T-helper 17 cell (primary cell): ENCODE measurements around the gene ARRDC3. TPM values are rescaled to one million over a fixed set of nuclear protein-coding genes. Genes with fewer than 3 reads are reported as not detected.
"Not testable (repeated sequence)": the region's sequence is repeated elsewhere in the genome, so short reads cannot be mapped to it uniquely, and the experiment has no call there.

Source experiments
- ATAC-seq: fragments of 150-1000 bp; cut with Tn5 transposase; 2 replicates; pipeline ENCODE4 v1.10.0; 2021; ENCODE audit warnings: mild to moderate bottlenecking, moderate library complexity
- DNase-seq, 3 donors: peaks; one replicate each; pipeline versions ENCODE4 v3.0.0 to v3.0.0-alpha.2; 2020 to 2021
- H3K9me3 ChIP-seq: one replicate; pipeline ENCODE4 v1.7.0; 2013; ENCODE audit warnings: low read length, mild to moderate bottlenecking; ENCODE audit not compliant: control insufficient read depth, poor library complexity, severe bottlenecking
- H3K27ac Mint-ChIP-seq: one replicate; pipeline ENCODE4 v1.8.0; 2022; ENCODE audit warnings: mild to moderate bottlenecking, moderate library complexity, mixed read lengths
- H3K27me3 Mint-ChIP-seq: one replicate; pipeline ENCODE4 v1.8.0; 2022; ENCODE audit warnings: mixed read lengths
- H3K36me3 Mint-ChIP-seq: one replicate; pipeline ENCODE4 v1.8.0; 2022; ENCODE audit warnings: low read depth, mixed read lengths
- H3K4me1 Mint-ChIP-seq: one replicate; pipeline ENCODE4 v1.8.0; 2022; ENCODE audit warnings: mild to moderate bottlenecking, mixed read lengths
- H3K4me3 Mint-ChIP-seq: one replicate; pipeline ENCODE4 v1.8.0; 2022; ENCODE audit warnings: mild to moderate bottlenecking, moderate library complexity, mixed read lengths
- total RNA-seq, 4 donors: library from RNA in 2 of 4; stranded (reverse) in 2 of 4; gene quantifications; one replicate each; pipeline ENCODE4 v1.2.3 and lab custom pipeline; 2022 to 2026

ARRDC3 gene
- total RNA-seq, 2 donors from 2014 or later, result 173 to 200 TPM

GRCh38 chr5:91365498-91365897 is 17.6 kb downstream of the ARRDC3 start:
- H3K27me3 Mint-ChIP-seq, result no peaks in the 10 kb centered on the region
- peaks cover 3% of the 10 kb centered on the region for H3K9me3 ChIP-seq
- no peak overlapping the region for H3K4me3 Mint-ChIP-seq
- DNase-seq (no peak), ATAC-seq (no peak)
- H3K4me1 Mint-ChIP-seq, result peaks cover 5% of the 10 kb centered on the region
- H3K27ac Mint-ChIP-seq, result no peak overlapping the region
- peaks cover 2% of the 10 kb centered on the region for H3K36me3 Mint-ChIP-seq

DNA sequence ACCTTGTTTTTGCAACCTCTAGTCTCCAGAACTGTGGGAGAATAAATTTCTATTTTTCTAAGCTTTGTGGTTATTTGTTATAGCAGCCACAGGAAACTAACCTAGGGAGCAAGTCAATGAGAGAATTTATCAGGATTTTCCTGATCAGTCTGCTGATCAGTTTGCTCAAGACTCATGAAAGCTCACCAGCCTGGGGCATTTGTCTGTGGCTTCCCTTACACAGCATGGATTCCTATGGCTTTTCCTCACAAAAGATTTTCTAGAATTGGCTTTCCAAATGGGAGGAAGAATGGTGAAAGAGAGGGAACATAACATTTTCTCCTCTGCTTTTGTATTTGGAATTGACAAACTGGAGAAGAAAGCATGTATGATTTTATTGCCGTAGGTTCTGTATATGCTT is 20.2 kb downstream of the ARRDC3 start:
- ATAC-seq (no peak), DNase-seq (no peak)
- peaks cover 3% of the 10 kb centered on the region for H3K9me3 ChIP-seq
- no peaks in the 10 kb centered on the region for H3K36me3 Mint-ChIP-seq
- no peak overlapping the region for H3K27ac Mint-ChIP-seq
- no peaks in the 10 kb centered on the region for H3K4me1 Mint-ChIP-seq
- no peaks in the 10 kb centered on the region for H3K27me3 Mint-ChIP-seq
- no peak overlapping the region for H3K4me3 Mint-ChIP-seq

DNA sequence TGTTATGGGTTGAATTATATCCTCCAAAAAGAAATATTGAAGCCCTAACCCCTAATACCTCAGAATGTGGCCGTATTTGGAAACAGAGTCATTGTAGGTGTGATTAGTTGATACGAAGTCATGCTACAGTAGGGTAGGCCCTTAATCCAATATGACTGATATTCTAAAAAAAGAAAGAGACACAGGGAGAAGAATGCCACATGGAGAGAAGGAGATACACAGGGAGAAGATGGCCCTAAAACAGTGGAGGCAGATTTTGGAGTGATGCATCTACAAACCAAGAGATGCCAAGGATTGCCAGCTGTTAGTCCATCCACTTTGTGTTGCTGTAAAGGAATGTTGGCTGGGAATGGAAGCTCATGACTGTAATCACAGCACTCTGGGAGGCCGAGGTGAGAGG is 21.3 kb downstream of the ARRDC3 start:
- Mint-ChIP-seq H3K4me3 (no peak overlapping the region), H3K27ac (no peak overlapping the region)
- ATAC-seq, result no peak

DNA sequence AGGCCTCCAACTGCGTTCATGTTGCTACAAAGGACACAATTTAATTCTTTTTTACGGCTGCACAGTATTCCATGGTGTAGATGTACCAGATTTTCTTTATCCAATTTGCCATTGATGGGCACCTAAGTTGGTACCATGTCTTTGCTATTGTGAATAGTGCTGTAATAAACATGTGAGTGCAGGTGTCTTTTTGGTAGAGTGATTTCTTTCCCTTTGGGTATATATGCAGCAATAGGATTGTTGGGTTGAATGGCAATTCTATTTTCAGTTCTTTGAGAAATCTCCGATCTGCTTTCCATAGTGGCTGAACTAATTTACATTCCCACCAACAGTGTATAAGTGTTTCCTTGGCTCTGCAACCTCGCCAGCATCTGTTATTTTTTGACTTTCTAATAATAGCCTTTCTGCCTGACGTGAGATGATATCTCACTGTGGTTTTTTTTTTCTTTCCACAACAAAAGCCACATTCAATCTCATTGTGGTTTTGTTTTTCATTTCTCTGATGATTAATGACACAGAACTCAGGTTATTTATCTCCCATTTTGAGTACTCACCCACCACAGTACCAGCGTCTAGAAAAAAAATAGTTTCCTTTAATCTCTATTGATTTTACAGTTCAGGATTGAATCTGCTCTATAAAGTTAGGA is 21.9 kb downstream of the ARRDC3 start:
- no peaks in the 10 kb centered on the region for H3K36me3 Mint-ChIP-seq
- ATAC-seq (peak; percentile 65), DNase-seq (no peak)
- H3K9me3 ChIP-seq, result peaks cover 3% of the 10 kb centered on the region
- no peaks in the 10 kb centered on the region for H3K4me1 Mint-ChIP-seq
- no peak overlapping the region for H3K4me3 Mint-ChIP-seq
- H3K27me3 Mint-ChIP-seq, result peaks cover 7% of the 10 kb centered on the region
- H3K27ac Mint-ChIP-seq, result no peak overlapping the region

More for the DNA sequence above, 21.3 kb downstream of the ARRDC3 start:
- DNase-seq, result no peak
- Mint-ChIP-seq H3K4me1 (no peaks in the 10 kb centered on the region), H3K36me3 (no peaks in the 10 kb centered on the region), H3K27me3 (peaks cover 7% of the 10 kb centered on the region)
- peaks cover 3% of the 10 kb centered on the region for H3K9me3 ChIP-seq

GRCh38 chr5:91359962-91360609 is 23.0 kb downstream of the ARRDC3 start:
- ATAC-seq, result no peak
- Mint-ChIP-seq H3K27me3 (peaks cover 7% of the 10 kb centered on the region), H3K36me3 (peaks cover 3% of the 10 kb centered on the region), H3K4me3 (no peak overlapping the region), H3K4me1 (no peaks in the 10 kb centered on the region), H3K27ac (no peak overlapping the region)
- peaks cover 3% of the 10 kb centered on the region for H3K9me3 ChIP-seq
- DNase-seq, result no peak

- Mint-ChIP-seq H3K36me3 (peaks cover 3% of the 10 kb centered on the region), H3K27ac (no peak overlapping the region), H3K4me1 (no peaks in the 10 kb centered on the region), H3K4me3 (no peak overlapping the region), H3K27me3 (peaks cover 7% of the 10 kb centered on the region)
- H3K9me3 ChIP-seq, result peaks cover 3% of the 10 kb centered on the region
- DNase-seq (no peak), ATAC-seq (no peak)
Observed at GRCh38 chr5:91357806-91358205, 25.3 kb downstream of the ARRDC3 start.

GRCh38 chr5:91357012-91357634 is 26.0 kb downstream of the ARRDC3 start:
- peaks cover 3% of the 10 kb centered on the region for H3K9me3 ChIP-seq
- H3K4me1 Mint-ChIP-seq, result peaks cover 2% of the 10 kb centered on the region
- H3K36me3 Mint-ChIP-seq, result peaks cover 3% of the 10 kb centered on the region
- H3K4me3 Mint-ChIP-seq, result no peak overlapping the region
- no peak overlapping the region for H3K27ac Mint-ChIP-seq
- DNase-seq (no peak), ATAC-seq (no peak)
- H3K27me3 Mint-ChIP-seq, result peaks cover 7% of the 10 kb centered on the region

DNA sequence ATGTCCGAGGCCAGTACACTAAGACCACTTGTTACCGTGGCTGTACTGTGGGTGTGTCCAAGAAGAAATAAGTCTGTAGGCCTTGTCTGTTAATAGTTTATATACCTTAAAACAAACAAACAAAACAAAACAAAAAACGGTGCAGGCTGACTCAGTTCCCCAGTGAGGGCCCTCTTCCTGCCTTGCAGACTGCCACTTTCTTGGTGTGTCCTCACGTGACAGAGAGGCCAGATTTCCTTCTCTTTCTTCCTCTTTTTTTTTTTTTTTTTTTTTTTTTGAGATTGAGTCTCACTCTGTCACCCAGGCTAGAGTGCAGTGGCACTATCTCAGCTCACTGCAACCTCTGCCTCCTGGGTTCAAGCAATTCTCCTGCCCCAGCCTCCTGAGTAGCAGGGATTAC is 28.2 kb downstream of the ARRDC3 start:
- H3K27me3 Mint-ChIP-seq, DNase-seq, H3K9me3 ChIP-seq, H3K27ac Mint-ChIP-seq, H3K4me3 Mint-ChIP-seq, H3K4me1 Mint-ChIP-seq, H3K36me3 Mint-ChIP-seq: not testable (repeated sequence)
- ATAC-seq, result peak; percentile 23

DNA sequence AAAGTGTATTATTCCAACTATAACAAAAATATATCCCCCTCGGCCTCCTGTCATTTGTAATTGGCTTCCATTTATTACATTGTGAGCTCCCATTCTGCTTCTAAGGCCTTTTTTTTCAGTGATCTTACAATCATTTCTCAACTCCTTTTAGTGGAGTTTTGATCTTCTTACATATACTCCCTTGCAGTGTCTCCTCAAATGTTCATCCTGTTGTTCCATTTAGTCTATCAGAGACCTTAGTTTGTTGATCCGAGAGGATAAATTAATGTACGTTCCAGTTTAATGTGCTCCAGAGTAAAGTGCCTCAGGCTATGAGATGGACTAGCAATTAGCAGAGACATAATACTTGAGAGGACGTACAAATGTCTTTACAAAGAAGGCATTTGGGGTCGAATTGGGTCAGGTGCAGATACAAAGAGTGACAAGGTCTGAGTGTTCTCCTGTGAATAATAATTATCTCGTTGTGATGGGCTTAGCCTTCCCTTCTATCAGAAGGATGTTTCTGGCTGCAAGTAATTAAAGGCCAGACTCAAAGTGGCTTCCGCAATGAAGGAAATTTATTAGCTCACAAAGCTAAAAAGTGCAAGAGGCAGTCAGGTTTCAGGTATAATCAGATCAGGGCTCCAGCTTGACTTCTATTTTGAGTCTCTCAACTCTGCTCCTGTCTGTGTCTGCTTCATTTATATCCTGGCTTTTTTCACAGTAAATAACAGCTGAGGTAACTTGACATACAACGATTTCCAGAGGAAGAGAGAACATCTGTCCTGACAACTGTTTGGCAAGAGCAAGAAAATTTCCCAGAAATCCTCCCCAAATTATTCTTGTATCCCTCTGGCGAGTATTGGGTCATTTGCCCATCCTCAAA is 30.1 kb downstream of the ARRDC3 start:
- Mint-ChIP-seq H3K36me3 (peaks cover 3% of the 10 kb centered on the region), H3K27ac (no peak overlapping the region), H3K4me1 (peaks cover 2% of the 10 kb centered on the region), H3K27me3 (peaks cover 7% of the 10 kb centered on the region), H3K4me3 (no peak overlapping the region)
- H3K9me3 ChIP-seq, result no peaks in the 10 kb centered on the region
- no peak for DNase-seq
- no peak for ATAC-seq

DNA sequence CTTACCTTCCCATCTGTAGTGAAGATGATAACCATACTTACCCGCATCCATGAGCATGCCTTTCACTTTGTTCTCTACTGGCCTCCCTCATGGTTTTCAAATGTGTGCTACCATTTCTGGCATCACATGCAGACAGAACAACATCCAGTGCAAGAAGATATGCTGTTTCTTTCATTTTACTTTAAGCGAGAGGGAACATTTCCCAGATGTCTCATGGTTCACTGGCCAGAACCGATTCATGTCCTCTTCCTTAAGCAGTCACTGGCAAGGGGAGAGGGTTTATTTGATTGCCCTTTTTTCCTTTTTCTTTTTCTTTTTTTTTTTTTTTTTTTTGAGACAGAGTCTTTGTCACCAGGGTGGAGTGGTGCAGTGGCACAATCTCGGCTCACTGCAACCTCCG is 37.7 kb downstream of the ARRDC3 start:
- DNase-seq (no peak), ATAC-seq (no peak)
- H3K4me3 Mint-ChIP-seq, result no peak overlapping the region
- H3K9me3 ChIP-seq, result no peaks in the 10 kb centered on the region
- H3K27me3 Mint-ChIP-seq, result peaks cover 10% of the 10 kb centered on the region
- H3K4me1 Mint-ChIP-seq, result no peaks in the 10 kb centered on the region
- H3K36me3 Mint-ChIP-seq, result no peaks in the 10 kb centered on the region
- H3K27ac Mint-ChIP-seq, result no peak overlapping the region

DNA sequence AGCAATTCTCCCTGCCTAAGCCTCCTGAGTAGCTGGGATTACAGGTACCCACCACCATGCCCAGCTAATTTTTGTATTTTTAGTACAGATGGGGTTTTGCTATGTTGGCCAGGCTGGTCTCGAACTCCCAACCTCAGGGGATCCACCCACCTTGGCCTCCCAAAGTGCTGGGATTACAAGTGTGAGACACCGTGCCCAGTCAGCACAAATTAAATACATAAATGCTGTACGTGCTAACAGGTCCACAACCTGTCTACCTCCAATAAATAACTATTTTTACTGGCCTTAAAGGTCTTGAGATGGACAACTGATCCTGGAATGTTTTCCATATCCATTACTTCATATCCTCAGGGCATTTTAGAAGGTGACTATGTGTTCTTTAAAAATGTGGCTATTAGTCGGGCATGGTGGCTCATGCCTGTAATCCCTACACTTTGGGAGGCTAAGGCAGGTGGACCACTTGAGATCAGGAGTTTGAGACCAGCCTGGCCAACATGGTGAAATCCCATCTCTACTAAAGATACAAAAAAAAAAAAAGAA is 38.4 kb downstream of the ARRDC3 start:
- not testable (repeated sequence) for H3K36me3 Mint-ChIP-seq

DNA sequence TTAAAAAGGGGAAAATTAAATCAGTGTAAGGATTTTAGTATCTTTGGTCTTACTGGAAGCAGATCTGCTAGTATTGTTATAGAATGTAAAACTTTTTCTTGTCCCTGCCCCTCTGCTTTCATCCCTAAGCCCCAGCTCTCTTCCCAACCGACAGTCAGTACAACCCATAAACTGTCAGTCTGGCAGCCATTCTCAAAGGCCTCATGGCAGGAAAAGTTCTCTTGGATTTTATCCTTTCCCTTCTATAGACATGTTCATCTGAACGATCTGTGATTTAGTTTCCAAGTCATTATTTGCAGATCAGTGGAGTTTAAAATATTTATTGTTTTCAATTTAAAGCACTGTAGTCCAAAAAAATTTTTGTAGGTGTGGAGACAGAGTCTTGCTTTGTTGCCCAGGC is 39.2 kb downstream of the ARRDC3 start:
- Mint-ChIP-seq H3K36me3 (no peaks in the 10 kb centered on the region), H3K27ac (no peak overlapping the region)
- ATAC-seq, result no peak

More for the DNA sequence above, 38.4 kb downstream of the ARRDC3 start:
- not testable (repeated sequence) for H3K27ac Mint-ChIP-seq, H3K9me3 ChIP-seq, H3K4me1 Mint-ChIP-seq, H3K4me3 Mint-ChIP-seq, H3K27me3 Mint-ChIP-seq, DNase-seq, ATAC-seq

GRCh38 chr5:91342931-91343330 is 40.2 kb downstream of the ARRDC3 start:
- H3K27me3 Mint-ChIP-seq, H3K27ac Mint-ChIP-seq, H3K36me3 Mint-ChIP-seq, H3K4me3 Mint-ChIP-seq, ATAC-seq, DNase-seq, H3K9me3 ChIP-seq, H3K4me1 Mint-ChIP-seq: not testable (repeated sequence)

More for the DNA sequence above, 39.2 kb downstream of the ARRDC3 start:
- no peaks in the 10 kb centered on the region for H3K9me3 ChIP-seq
- no peak overlapping the region for H3K4me3 Mint-ChIP-seq
- H3K4me1 Mint-ChIP-seq, result no peaks in the 10 kb centered on the region
- DNase-seq, result no peak
- peaks cover 10% of the 10 kb centered on the region for H3K27me3 Mint-ChIP-seq
